K562 (cell line): Measurements from ENCODE around the gene FANCD2OS. TPM values are rescaled to one million over a fixed set of nuclear protein-coding genes. Genes with fewer than 3 reads are reported as not detected.

ENCODE experiments used
- BDP1 ChIP-seq: IDR thresholded peaks from 3 replicates; pipeline ENCODE4 v1.6.1; 2011; ENCODE audit not compliant: insufficient read length, insufficient read depth
- E2F6 ChIP-seq, 2 experiments: IDR thresholded peaks; 2 replicates each; pipeline ENCODE4 v1.6.1; 2011; ENCODE audit warnings: borderline replicate concordance in 1 of 2, control low read depth in 1 of 2, low read depth in 1 of 2, low read length in 1 of 2, mild to moderate bottlenecking in 1 of 2, mixed read lengths in 1 of 2, moderate library complexity in 1 of 2; ENCODE audit not compliant: insufficient read depth in 1 of 2, insufficient read length in 1 of 2, poor library complexity in 1 of 2, severe bottlenecking in 1 of 2; ENCODE audit errors: extremely low read depth in 1 of 2
- FOXJ2 ChIP-seq: fragments of 200-800 bp; sonication (Bioruptor generic); IDR thresholded peaks from 2 replicates; pipeline ENCODE4 v1.6.1; 2016; ENCODE audit warnings: missing genetic modification characterization, missing compliant biosample characterization
- MLX ChIP-seq, 2 experiments: fragments of 450-650 bp in 1 of 2; sonication (generic) in 1 of 2; formaldehyde crosslinking; conservative IDR thresholded peaks; 2 replicates each; pipeline versions ENCODE4 v1.4.0 to v1.8.1; 2020 to 2022; ENCODE audit warnings: mild to moderate bottlenecking in 1 of 2, missing genetic modification reagents in 1 of 2
- POU5F1 ChIP-seq: fragments of 150-350 bp; IDR thresholded peaks from 2 replicates; pipeline ENCODE4 v1.6.1; 2014; ENCODE audit warnings: borderline replicate concordance, low read length, low read depth, mild to moderate bottlenecking; ENCODE audit not compliant: partially characterized antibody
- PREB ChIP-seq: sonication (generic); formaldehyde crosslinking; IDR thresholded peaks from 2 replicates; pipeline ENCODE4 v1.8.1; 2023; ENCODE audit warnings: mild to moderate bottlenecking, missing genetic modification reagents
- TBP ChIP-seq: optimal IDR thresholded peaks from 2 replicates; pipeline ENCODE3; 2011; ENCODE audit warnings: low read depth, low read length, improper control_type of control experiment
- TEAD1 ChIP-seq, 2 experiments: fragments of 450-650 bp in 1 of 2; sonication (generic) in 1 of 2; formaldehyde crosslinking; IDR thresholded peaks; 2 replicates each; pipeline versions ENCODE4 v1.4.0 to v1.8.0; 2020 to 2022; ENCODE audit warnings: mild to moderate bottlenecking in 2 of 2, missing genetic modification reagents in 1 of 2
- TRIM25 ChIP-seq: fragments of 450-650 bp; IDR thresholded peaks from 2 replicates; pipeline ENCODE4 v1.7.0; 2016; ENCODE audit warnings: borderline replicate concordance
- ZFX ChIP-seq: sonication (generic); formaldehyde crosslinking; IDR thresholded peaks from 2 replicates; pipeline ENCODE4 v1.8.0; 2022; ENCODE audit warnings: mild to moderate bottlenecking, missing genetic modification reagents, moderate library complexity
- ZNF407 ChIP-seq: fragments of 450-650 bp; IDR thresholded peaks from 2 replicates; pipeline ENCODE4 v1.6.1; 2016; ENCODE audit warnings: low read depth
- ZNF561 ChIP-seq: fragments of 450-650 bp; formaldehyde crosslinking; conservative IDR thresholded peaks from 2 replicates; pipeline ENCODE4 v1.4.0; 2020; ENCODE audit warnings: mild to moderate bottlenecking, moderate library complexity
- polyA plus RNA-seq, 8 experiments: library from polyadenylated mRNA; depleted of rRNA in 4 of 8; stranded (reverse) in 5 of 8; unstranded in 3 of 8; fragments of >200 nt; fragmentation: Nextera tagmentation in 2 of 8; fragmentation: Illumina TruSeq in 1 of 8; extraction: Ambion mirVana in 2 of 8; extraction: Trizol in 1 of 8; gene quantifications; 2 replicates each; pipeline versions ENCODE4 v1.2.1 to v1.2.3, GENCODE V29; 2011 to 2014; ENCODE audit warnings: inconsistent platforms in 1 of 8, missing spikeins in 1 of 8
- total RNA-seq, 7 experiments: library from RNA; depleted of rRNA in 6 of 7; stranded (reverse); fragments of >200 nt in 6 of 7; fragmentation: Illumina TruSeq in 2 of 7; extraction: Trizol in 2 of 7; gene quantifications; 2 replicates each; pipeline versions ENCODE4 v1.2.1 to v1.2.3, GENCODE V29; 2011 to 2021; ENCODE audit warnings: low replicate concordance in 1 of 7

FANCD2OS gene
- total and polyA plus RNA-seq, 9 of the 15 experiments (the other 6 are each of a cell fraction or from before 2014, with no cell fraction given), result not detected

- peak; percentile 39; the same call in 1 of the 2 replicates for TF ChIP-seq ZNF407
- TF ChIP-seq ZFX (CRISPR knock-in tag), result peak; percentile 91
- TF ChIP-seq PREB (CRISPR knock-in tag), result no peak
- no peak for TF ChIP-seq BDP1
- no peak for TF ChIP-seq POU5F1
- TF ChIP-seq TEAD1 (CRISPR knock-in tag; IDR thresholded peaks at IDR 0.05), result peak in 1 of 2 experiments; percentile 85; a peak in 2 of 4 replicates
- TF ChIP-seq MLX (CRISPR knock-in tag; conservative IDR thresholded peaks at IDR 0.05), result peak in 1 of 2 experiments; percentile 94; a peak in 2 of 4 replicates
- TF ChIP-seq FOXJ2 (tag), result 0 out of 2 replicates have a peak, but pooled peaks have one; percentile 39
- peak; percentile 98 for TF ChIP-seq TBP
- TF ChIP-seq TRIM25, result no peak
- TF ChIP-seq E2F6 (IDR thresholded peaks at IDR 0.05; ENCODE audit: borderline replicate concordance in 1 of 2, extremely low read depth in 1 of 2, insufficient read depth in 1 of 2, insufficient read length in 1 of 2, low read depth in 1 of 2, low read length in 1 of 2, poor library complexity in 1 of 2, severe bottlenecking in 1 of 2), result peak; percentile 88 to 93
- no peak for TF ChIP-seq ZNF561
Measured at GRCh38 chr3:10115326-10116137, 7.5 kb upstream of the FANCD2OS start, which contains the start of gene BRK1 (continued).
